Pulmonary artery endothelial cell (primary cell): ENCODE measurements around the gene LY86. TPM values are rescaled to one million over a fixed set of nuclear protein-coding genes. Genes with fewer than 3 reads are reported as not detected.
"Not testable (repeated sequence)": the region's sequence is repeated elsewhere in the genome, so short reads cannot be mapped to it uniquely, and the experiment has no call there.

Experiments used
- DNase-seq: peaks from one replicate; pipeline ENCODE4 v3.0.0-alpha.2; 2011; ENCODE audit warnings: low read depth, low spot score
- total RNA-seq: library from RNA; depleted of rRNA; stranded (reverse); fragments of >200 nt; gene quantifications from 2 replicates; pipeline ENCODE4 v1.2.3, GENCODE V29; 2014

LY86 gene
- total RNA-seq, 1 donor from 2014 or later, result not detected

DNA sequence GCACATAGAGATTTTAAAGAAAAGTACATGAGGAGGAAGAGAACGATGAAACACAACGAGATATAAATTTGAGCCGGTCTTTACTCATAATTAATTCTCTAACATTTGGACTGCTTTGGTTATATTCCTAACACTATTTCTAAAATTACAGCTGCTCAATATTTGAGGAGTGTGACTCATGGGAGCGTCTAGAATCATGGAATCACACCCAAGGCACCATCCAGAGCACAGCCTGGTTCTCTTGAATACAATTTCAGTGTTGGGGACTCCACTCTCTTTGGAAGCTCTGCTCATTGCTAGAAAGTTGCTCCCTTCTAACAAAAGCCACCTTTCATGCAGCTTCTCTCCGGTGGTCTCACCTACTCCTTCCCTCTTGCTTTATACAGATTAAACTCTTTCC, 64.4 kb downstream of the LY86 start:
- DNase-seq, result no peak

GRCh38 chr6:6654599-6655575, 66.4 kb downstream of the LY86 start:
- DNase-seq, result peak; percentile 78

DNA sequence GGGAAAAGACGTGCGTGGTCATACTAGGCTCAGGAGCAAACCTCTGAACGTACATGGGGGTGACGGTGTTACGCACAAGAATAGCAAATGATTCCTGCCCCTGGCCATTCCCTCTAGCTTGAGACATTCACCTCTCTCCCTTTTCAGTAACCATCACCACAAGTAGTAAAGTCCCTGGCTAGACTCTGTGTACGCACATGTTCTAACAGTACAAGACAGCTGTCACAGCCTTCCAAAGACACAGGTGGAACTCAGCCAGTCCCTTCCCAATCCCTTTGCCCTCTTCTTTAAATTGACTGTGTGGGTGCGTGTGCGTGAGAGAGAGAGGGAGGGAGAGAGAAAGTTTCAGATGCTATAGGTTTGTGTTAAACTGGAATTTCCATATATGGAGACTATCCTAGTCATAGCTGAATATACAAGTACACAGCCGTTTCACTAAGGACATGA, 67.3 kb downstream of the LY86 start:
- DNase-seq, result no peak

DNA sequence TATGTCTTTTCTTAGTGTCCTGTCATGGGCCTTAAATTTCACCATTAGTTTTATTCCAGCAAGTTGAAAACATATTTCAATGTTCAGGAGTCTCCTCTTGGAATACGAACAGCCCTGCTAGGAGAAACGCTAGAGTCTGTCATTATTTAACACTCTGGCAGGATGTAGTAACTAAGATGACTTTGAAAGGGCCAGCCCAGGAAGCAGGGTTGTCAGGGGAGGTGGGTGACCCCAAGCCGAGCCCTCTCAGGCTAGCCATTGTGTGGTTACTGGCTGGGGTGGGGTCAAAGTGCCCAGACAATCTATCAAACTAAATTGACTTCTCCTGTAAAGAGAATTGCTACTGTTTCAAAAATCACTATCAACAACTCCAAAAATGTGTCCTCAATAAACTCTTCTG, 67.8 kb downstream of the LY86 start:
- DNase-seq, result no peak

GRCh38 chr6:6657085-6657819, 68.7 kb downstream of the LY86 start:
- DNase-seq, result no peak

DNA sequence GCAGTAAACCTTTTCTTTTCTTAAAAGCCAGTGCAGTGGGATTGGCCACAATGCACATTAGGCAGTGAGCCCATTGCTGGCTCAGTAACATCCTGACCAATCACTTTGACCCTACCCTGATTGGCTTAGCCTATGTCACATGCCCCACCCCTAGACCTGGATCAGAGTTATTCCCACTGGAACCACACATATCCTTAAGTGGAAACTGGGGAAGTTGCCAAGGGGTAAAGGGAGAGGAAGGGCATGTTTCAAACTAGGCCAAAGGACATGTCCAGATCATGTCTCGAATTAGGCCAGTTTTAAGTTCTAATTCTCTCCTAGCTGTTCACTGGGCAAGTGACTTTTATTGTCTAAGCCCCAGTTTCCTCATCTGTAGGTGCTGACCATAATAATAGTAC, 69.3 kb downstream of the LY86 start:
- DNase-seq, result no peak

DNA sequence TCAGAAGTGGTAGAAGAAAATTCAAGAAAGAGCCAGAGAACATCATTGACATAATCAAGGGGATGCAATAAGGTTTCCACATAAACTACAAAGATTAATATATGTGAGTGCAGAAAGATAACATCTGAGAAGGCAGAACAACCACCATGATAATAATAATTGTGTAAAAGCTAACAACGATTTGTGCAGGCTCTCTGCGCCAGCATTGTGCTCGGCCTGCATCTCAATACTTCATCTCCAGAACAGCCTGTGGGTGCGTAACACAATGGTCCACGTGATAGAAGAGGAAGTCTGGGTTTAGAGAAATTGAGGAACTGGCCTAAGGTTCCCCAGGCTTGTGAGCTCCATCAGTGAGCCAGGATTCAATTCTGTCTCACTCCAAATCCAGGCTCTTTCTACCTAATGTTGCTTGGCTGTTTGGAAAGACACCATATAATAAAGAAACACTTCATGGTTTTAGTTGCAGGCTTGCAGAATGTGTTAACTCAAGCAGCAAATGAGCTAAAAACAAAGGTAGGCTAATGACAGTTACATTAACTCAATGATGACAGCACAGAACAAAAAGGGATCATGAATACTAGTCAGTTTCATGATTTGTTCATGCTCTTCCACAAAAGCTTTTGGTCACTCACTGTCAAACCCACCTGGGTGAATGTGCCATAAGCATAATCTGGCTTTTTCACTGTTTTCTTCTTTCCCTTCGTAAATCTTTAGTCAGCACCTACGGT, 71.2 kb downstream of the LY86 start:
- no peak for DNase-seq

DNA sequence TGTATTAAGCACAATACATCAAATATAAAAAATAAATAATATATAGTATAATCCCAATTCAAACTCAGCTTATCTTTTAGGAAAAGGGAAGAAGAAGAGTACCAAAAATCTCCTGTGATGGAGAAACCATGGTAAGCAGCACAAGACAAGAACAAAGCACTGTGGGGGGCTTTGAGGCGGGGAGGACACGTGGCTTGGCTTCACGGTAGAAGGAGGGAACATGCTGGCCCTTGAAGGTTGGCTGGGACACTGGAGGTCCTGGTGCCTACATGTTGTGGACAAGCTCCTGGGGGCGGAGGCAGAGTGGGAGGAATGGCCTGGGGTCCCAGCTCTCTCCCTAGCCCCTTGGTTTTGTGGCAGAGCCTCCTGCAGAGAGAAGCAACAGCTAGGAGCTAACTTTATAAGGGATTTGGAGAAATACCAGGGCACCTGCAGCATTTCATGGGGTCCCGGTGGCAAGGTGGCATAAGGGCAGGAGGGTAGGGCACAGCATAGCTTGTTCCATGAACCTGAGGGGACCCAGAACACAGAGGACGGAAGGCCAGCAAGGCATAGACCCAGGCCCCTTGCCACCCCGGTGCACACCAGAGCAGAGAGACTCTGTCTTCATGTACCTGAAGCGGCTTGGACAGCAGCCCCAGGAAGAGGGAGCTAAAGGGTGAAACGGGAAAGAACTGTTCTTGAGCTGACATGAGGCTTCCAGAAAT, 72.0 kb downstream of the LY86 start:
- no peak for DNase-seq

DNA sequence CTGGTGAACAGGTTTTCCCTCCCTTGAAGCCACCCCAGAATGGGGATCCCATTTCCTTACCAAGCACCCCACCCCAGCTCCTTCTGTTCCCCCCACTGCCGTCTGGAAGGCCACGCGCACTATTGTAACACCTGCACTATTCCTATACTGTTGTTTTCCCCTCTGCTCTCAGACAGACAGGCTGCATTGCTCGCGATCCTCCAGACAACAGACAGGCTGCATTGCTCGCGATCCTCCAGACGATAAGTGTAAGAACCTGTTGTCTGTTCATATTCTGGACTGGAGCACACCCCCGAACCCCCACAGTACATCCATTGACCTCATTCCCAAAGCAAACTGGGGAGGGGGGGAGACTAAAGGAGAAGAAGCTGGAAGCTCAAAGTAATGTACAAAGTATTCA, 72.7 kb downstream of the LY86 start:
- DNase-seq, result no peak

DNA sequence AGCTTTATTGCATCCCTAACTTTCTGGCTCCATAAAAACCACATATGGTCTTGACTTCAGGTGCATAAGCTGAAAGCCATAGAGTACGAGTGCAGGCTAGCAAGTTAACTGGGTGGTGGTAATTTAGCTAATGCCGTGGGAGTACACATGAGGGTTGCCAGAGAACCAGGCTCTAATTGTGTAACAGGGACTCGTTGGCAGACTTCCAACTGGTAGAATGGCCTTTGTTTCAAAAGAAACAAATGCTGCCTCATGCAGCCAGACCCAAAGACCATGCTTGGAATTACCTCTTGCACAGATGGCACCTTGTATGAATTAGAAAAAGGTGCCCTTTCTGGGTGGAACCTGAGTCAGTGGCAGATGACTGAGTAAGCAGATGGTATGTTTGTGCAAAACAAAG, 73.2 kb downstream of the LY86 start:
- peak; percentile 44 for DNase-seq

DNA sequence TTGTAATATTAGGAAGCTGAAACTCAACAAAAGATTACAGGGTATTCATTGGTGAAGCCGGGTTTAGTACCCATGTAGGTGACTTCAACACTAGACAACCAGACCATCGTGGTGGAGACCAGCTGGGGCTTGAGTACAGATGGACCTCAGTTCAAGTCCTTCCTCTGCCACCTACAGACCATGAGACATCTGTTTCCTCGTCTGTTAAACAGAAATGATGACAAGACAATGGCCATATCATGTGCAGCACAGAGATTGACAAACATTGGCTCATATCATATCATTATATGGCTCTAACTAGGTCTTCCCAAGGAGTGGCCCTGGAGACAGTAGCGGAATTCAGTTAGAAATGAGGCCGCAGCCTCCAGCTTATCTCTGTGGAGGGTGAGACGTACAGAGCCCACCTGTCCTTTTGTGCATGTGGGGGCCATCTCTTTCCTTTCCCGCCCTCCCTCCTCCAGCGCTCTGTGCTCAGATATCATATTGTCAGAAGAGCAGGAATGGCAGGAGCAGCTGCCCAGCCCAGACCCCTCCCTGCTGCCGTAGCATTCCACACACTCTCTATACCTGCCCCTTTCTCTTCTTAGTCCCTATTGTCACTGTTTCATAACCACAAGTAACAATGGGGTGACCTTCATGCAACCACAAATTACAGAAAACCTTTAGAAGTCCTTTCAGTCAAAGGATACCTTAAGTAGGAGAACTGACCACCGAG, 75.1 kb downstream of the LY86 start:
- DNase-seq, result no peak

- no peak for DNase-seq
Observed at GRCh38 chr6:6665555-6666243, 77.2 kb downstream of the LY86 start.

GRCh38 chr6:6670150-6670549, 81.6 kb downstream of the LY86 start:
- DNase-seq, result not testable (repeated sequence)

DNA sequence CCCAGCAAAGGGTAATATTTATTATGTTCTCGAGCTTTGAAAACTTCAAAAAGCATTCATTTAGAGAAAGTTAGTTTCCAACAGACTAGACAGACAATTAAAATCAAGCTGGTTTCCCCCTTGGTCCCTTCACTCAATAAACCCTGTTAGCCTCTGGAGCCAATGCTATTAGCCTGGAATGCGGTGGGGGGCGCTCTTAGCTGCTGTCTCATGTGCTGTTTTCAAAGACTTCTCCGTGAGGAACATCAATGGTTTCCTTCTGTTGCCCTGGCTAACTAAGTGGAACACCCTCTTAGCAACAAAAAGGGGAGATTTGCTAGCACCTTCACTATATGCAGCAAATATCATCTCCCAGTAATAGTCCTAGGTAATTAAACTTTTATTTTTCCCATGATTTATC, 86.4 kb downstream of the LY86 start:
- DNase-seq, result no peak

DNA sequence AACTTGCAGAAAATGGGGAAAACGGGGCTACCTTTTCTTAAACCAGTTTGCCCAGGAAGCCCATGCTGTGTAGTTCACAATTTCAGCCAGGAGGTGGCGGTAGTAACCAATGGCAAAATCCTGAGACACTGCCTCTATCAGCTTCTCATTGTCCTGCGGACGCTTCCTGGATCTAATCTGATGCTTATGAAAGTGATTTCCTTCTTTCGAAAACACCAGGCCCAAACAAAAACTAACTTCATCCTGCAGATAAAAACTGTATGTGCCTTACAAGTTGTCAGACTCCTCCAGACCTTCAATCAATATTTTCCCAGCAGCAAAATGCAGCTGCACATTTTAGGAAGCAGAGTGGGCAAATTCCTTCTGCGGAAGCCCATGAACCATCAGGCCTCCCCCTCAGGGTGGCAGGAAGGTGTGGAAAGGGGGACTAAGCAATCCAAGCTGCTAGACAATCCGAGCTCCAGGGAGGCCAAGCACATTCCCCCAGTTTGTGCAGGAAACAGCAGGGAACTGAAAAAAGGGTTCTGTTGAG, 88.5 kb downstream of the LY86 start:
- no peak for DNase-seq

DNA sequence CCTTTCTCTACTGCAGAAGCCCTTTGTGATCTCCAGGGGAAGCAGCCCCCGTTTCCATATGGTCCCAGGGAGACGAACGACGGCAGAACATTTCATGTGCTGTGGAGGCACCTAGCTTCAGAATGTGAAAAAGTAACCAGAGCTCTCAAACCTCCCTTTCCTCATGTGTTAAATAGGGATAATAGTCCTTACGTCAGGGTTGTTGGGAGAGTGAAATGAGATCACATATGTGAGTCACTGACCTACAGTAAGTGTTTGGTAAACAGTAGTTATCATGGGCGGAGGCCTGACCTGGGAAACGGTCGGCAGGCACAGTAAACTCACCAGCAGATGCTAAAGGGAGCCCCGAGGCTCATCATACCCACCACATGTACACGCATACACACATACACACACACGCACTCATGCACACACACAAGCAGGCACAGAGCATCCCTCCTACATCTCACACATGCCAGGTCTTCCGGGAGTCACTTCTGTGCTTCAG, 89.7 kb downstream of the LY86 start:
- DNase-seq, result no peak

DNA sequence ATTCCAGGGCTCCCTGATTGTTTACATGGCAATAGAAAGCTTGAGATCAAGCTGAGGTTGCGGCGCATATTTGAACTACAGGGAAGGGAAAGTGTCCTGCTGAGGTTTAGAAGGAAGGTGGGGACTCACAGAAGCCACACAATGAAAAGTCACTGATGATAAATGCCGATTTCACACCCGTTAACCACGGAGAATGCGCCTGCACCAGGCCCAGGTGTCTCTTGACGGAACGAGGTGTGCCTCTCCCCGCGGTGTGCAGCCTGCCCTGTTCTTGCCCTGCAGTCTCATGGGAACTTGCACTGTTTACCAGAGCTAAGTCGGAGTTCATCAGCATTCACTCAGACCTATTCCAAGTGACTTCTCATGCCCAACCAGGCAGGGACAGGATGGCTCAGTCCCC, 90.3 kb downstream of the LY86 start:
- DNase-seq, result no peak

DNA sequence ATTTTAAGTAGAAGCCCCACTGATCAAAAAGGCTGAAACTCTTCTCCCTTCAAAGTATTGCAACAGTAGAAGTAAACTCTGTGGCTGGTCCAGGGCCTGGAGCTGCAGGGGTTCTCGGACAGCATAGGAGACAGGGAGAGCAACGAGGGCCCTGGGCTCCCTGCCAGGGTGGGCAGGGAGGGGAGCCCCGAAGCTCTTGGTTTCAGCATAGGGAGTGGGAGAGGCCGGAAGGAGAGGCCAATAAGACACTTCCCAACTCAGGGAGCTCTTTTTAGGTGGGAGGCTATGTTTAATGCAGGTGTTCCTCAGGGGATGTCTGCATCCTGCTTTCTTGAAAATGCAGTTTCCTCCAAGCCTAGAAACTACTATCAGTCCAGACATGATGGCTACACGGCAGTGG, 91.1 kb downstream of the LY86 start:
- DNase-seq, result no peak

GRCh38 chr6:6680526-6680925, 92.0 kb downstream of the LY86 start:
- DNase-seq, result no peak
